Calu3 (cell line): ENCODE results near the gene LRRC8A. TPM values are rescaled to one million over a fixed set of nuclear protein-coding genes. Genes with fewer than 3 reads are reported as not detected.
"Not testable (repeated sequence)": the region's sequence is repeated elsewhere in the genome, so short reads cannot be mapped to it uniquely, and the experiment has no call there.

ENCODE experiments used
- BruUV-seq: library from RNA; stranded (reverse); fragments of 400-500 nt; replicated peaks from 2 replicates; lab custom pipeline; 2021; lab: Mats Ljungman, UMichigan
- CTCF ChIA-PET: fragments of 300-600 bp; sonication (Branson Sonifier 250); formaldehyde crosslinking; loops from one replicate; lab custom pipeline; 2022; ENCODE audit warnings: antibody characterized with exemption; lab: Charles Lee
- DNase-seq: peaks from one replicate; pipeline ENCODE4 v3.0.0; 2022
- H3K27ac Mint-ChIP-seq: one replicate; pipeline ENCODE4 v1.8.0; 2022; ENCODE audit warnings: mixed read lengths; ENCODE audit not compliant: unreplicated experiment
- H3K27me3 Mint-ChIP-seq: one replicate; pipeline ENCODE4 v1.8.0; 2022; ENCODE audit warnings: mixed read lengths; ENCODE audit not compliant: unreplicated experiment
- H3K36me3 Mint-ChIP-seq: one replicate; pipeline ENCODE4 v1.8.0; 2022; ENCODE audit warnings: mild to moderate bottlenecking, moderate library complexity, mixed read lengths; ENCODE audit not compliant: insufficient read depth, unreplicated experiment
- H3K4me1 Mint-ChIP-seq: one replicate; pipeline ENCODE4 v1.8.0; 2022; ENCODE audit warnings: mild to moderate bottlenecking, low read depth, mixed read lengths; ENCODE audit not compliant: unreplicated experiment
- H3K4me3 Mint-ChIP-seq: one replicate; pipeline ENCODE4 v1.8.0; 2022; ENCODE audit warnings: mild to moderate bottlenecking, low read depth, moderate library complexity, mixed read lengths; ENCODE audit not compliant: unreplicated experiment
- H3K9me3 Mint-ChIP-seq: one replicate; pipeline ENCODE4 v1.8.0; 2022; ENCODE audit warnings: low read depth, mixed read lengths; ENCODE audit not compliant: unreplicated experiment
- CTCF ChIP-seq: fragments of 200-600 bp; IDR thresholded peaks from one replicate; pipeline ENCODE4 v1.8.0; 2022; ENCODE audit warnings: antibody characterized with exemption; ENCODE audit not compliant: unreplicated experiment
- intact Hi-C: fragments of 100-400 bp; cut with micrococcal nuclease; formaldehyde crosslinking; loops from one replicate; pipeline ENCODE4 v1.10.0; 2022; ENCODE audit not compliant: unreplicated experiment
- total RNA-seq: library from RNA; stranded (reverse); gene quantifications from 2 replicates; pipeline ENCODE4 v1.2.3, GENCODE V29; 2022

Gene LRRC8A
- total RNA-seq, 1 experiment from 2014 or later = 29.9 TPM

GRCh38 chr9:128945798-128946501, 64.0 kb downstream of the LRRC8A start:
- H3K4me1 Mint-ChIP-seq = peaks cover 13% of the 10 kb centered on the region
- CTCF ChIA-PET = interaction anchor here (0.6 kb wide), 1 partner anchor 278 kb away, joined by 3 read pairs; no protein-coding TSS in a partner anchor
- intact Hi-C loops = no loop called here

GRCh38 chr9:128946571-128947276, 64.8 kb downstream of the LRRC8A start:
- H3K4me1 Mint-ChIP-seq = peaks cover 13% of the 10 kb centered on the region
- intact Hi-C loops = no loop called here
- CTCF ChIA-PET = no interaction called here
- peak overlapping the region; percentile 98 for H3K4me3 Mint-ChIP-seq
- H3K36me3 Mint-ChIP-seq = peaks cover 32% of the 10 kb centered on the region
- H3K27me3 Mint-ChIP-seq = no peaks in the 10 kb centered on the region
- no peak for DNase-seq
- peak overlapping the region; percentile 78 for H3K27ac Mint-ChIP-seq
- BruUV-seq = TSS peak; percentile 69
- no peaks in the 10 kb centered on the region for H3K9me3 Mint-ChIP-seq
- TF ChIP-seq CTCF = no peak

More at GRCh38 chr9:128945798-128946501, 64.0 kb downstream of the LRRC8A start:
- H3K36me3 Mint-ChIP-seq = peaks cover 32% of the 10 kb centered on the region
- TF ChIP-seq CTCF = no peak
- no peaks in the 10 kb centered on the region for H3K27me3 Mint-ChIP-seq
- H3K4me3 Mint-ChIP-seq = peak overlapping the region; percentile 98
- H3K27ac Mint-ChIP-seq = peak overlapping the region; percentile 9
- BruUV-seq = no TSS peak
- H3K9me3 Mint-ChIP-seq = no peaks in the 10 kb centered on the region
- no peak for DNase-seq

GRCh38 chr9:128947277-128947526, 65.3 kb downstream of the LRRC8A start:
- H3K4me1 Mint-ChIP-seq = peaks cover 13% of the 10 kb centered on the region
- TF ChIP-seq CTCF = no peak

GRCh38 chr9:128947527-128948301, 65.8 kb downstream of the LRRC8A start, which contains the start of the genes DOLK and NUP188:
DOLK (minus strand) TSS chr9:128947603; CDS start chr9:128947303, 300 bp downstream.
NUP188 (plus strand) TSS chr9:128947699; CDS start chr9:128947720, 21 bp downstream.
- intact Hi-C loops = no loop called here
- Mint-ChIP-seq H3K4me1 (peaks cover 13% of the 10 kb centered on the region), H3K27ac (peak within 1 kb of the TSS; percentile 78), H3K4me3 (peak within 1 kb of the TSS; percentile 98), H3K36me3 (peaks cover 39% of the 10 kb centered on the region), H3K9me3 (no peaks in the 10 kb centered on the region), H3K27me3 (no peaks in the 10 kb centered on the region)
- CTCF ChIA-PET = interaction anchor here (1.0 kb wide), 1 partner anchor 35 kb away, joined by 4 read pairs; no protein-coding TSS in a partner anchor
- TF ChIP-seq CTCF = no peak
- DNase-seq = peak; percentile 95
- no TSS peak for BruUV-seq

More at GRCh38 chr9:128947277-128947526, 65.3 kb downstream of the LRRC8A start:
- no peaks in the 10 kb centered on the region for H3K9me3 Mint-ChIP-seq
- no TSS peak for BruUV-seq
- DNase-seq = peak; percentile 12
- H3K4me3 Mint-ChIP-seq = peak overlapping the region; percentile 98
- CTCF ChIA-PET = no interaction called here
- H3K36me3 Mint-ChIP-seq = peaks cover 34% of the 10 kb centered on the region
- intact Hi-C loops = no loop called here
- H3K27ac Mint-ChIP-seq = peak overlapping the region; percentile 78
- H3K27me3 Mint-ChIP-seq = no peaks in the 10 kb centered on the region

GRCh38 chr9:128961403-128961802, 79.5 kb downstream of the LRRC8A start:
- intact Hi-C loops, DNase-seq, H3K27me3 Mint-ChIP-seq, H3K9me3 Mint-ChIP-seq, H3K4me3 Mint-ChIP-seq, H3K27ac Mint-ChIP-seq, BruUV-seq, H3K4me1 Mint-ChIP-seq, CTCF ChIA-PET: not testable (repeated sequence)
- H3K36me3 Mint-ChIP-seq = peaks cover 11% of the 10 kb centered on the region
